Naive B cell (primary cell): ENCODE results near the gene SLC39A9. TPM values are rescaled to one million over a fixed set of nuclear protein-coding genes. Genes with fewer than 3 reads are reported as not detected.

Experiments used
- ATAC-seq, 2 donors: fragments of 150-1000 bp; cut with Tn5 transposase; 2 replicates each; pipeline ENCODE4 v1.10.0; 2021; ENCODE audit warnings: low read depth in 2 of 2, mild to moderate bottlenecking in 2 of 2, moderate library complexity in 2 of 2
- DNase-seq: peaks from one replicate; pipeline ENCODE4 v3.0.0; 2022
- H3K27ac Mint-ChIP-seq, 6 donors: one replicate each; pipeline ENCODE4 v1.8.0; 2020 to 2022; ENCODE audit warnings: mild to moderate bottlenecking in 6 of 6, mixed read lengths in 6 of 6, moderate library complexity in 5 of 6, inconsistent platforms in 2 of 6
- H3K27me3 Mint-ChIP-seq, 3 donors: one replicate each; pipeline ENCODE4 v1.8.0; 2021 to 2022; ENCODE audit warnings: mixed read lengths in 3 of 3, mild to moderate bottlenecking in 1 of 3
- H3K36me3 Mint-ChIP-seq, 2 donors: one replicate each; pipeline ENCODE4 v1.8.0; 2020 to 2022; ENCODE audit warnings: mixed read lengths in 2 of 2, inconsistent platforms in 1 of 2, mild to moderate bottlenecking in 1 of 2
- H3K4me1 Mint-ChIP-seq, 3 donors: one replicate each; pipeline ENCODE4 v1.8.0; 2020 to 2022; ENCODE audit warnings: mixed read lengths in 3 of 3, inconsistent platforms in 1 of 3, mild to moderate bottlenecking in 1 of 3, moderate library complexity in 1 of 3
- H3K4me3 Mint-ChIP-seq, 8 donors: one replicate each; pipeline ENCODE4 v1.8.0; 2020 to 2022; ENCODE audit warnings: mild to moderate bottlenecking in 8 of 8, mixed read lengths in 8 of 8, moderate library complexity in 8 of 8, inconsistent platforms in 2 of 8
- H3K9me3 Mint-ChIP-seq, 7 donors: one replicate each; pipeline ENCODE4 v1.8.0; 2020 to 2022; ENCODE audit warnings: mixed read lengths in 7 of 7, mild to moderate bottlenecking in 5 of 7, inconsistent platforms in 2 of 7, moderate library complexity in 1 of 7
- polyA plus RNA-seq, 6 donors: library from polyadenylated mRNA; unstranded; fragments of 300-500 nt; fragmentation: Illumina TruSeq; gene quantifications; one replicate each; pipeline ENCODE4 v1.2.3, GENCODE V29; 2021; ENCODE audit warnings: low read depth in 6 of 6

The SLC39A9 gene
- polyA plus RNA-seq, 6 donors from 2014 or later = 7.7 to 22.6 (median 18.4) TPM

DNA sequence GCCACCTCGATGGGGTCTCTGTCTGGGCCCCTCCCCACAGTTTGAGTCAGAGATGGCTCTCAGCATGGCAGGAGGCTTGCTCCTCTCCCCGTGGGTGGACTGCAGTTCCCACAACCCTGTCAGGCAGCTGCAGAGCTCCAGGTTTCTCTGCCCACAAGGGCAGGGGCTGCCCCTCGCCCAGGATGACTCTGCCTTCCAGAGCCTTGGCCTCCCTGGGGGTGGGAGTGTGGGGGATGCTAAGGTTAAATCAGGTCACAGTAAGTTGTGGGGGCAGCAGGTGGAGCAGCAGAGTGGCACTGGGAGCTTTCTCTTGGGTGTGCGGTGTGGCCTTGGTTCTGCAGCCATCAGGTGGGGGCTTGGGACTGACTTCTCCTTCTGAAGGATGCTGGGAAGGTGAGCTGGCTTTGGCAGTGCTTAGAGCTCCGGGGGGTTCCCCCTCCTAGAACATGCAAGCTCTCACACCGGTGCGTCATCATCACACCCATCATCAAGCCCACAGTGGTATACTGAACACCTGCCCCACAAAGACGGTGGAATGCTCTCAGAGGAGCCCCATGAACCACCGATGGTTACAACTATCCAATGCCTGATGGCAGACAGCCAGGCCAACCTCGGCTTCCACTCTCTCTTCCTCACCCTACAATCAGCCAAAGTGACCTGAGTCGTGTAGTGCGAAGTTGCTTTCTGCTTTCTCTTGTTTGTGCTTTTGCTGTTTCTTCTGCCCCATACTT lies 40.1 kb upstream of the SLC39A9 start:
- DNase-seq (no peak), ATAC-seq (peak in 1 of 2 donors; percentile 10)
- H3K27ac Mint-ChIP-seq = peak overlapping the region in 3 of 6 donors; percentile 19 to 66 (median 62)
- H3K36me3 Mint-ChIP-seq = no peaks in the 10 kb centered on the region
- H3K4me3 Mint-ChIP-seq = peak overlapping the region in 1 of 8 donors; percentile 32
- no peaks in the 10 kb centered on the region for H3K27me3 Mint-ChIP-seq
- peaks cover 32 to 41% (median 34%) of the 10 kb centered on the region in 3 donors for H3K4me1 Mint-ChIP-seq
- H3K9me3 Mint-ChIP-seq = no peaks in the 10 kb centered on the region

DNA sequence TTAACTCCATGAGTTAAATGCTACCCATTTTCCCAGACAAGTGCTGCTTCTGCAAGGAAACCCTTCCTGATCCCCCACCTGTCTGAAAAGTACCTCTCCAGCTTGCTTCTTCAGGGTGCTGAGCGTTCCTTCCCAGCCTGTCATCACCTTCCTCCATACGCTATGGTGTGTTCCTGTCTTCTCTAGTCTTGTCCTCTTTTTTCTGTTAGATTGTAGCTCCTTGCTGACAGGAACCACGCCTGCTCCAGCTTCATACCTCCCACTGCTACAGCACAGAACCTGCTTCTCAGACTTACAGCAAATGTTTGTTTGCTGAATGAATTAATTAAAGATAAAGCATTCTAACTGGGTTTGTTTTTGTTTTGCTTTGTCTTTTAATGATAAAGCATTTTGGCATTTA lies 39.5 kb upstream of the SLC39A9 start:
- no peaks in the 10 kb centered on the region for H3K9me3 Mint-ChIP-seq
- DNase-seq (no peak), ATAC-seq (no peak)
- H3K36me3 Mint-ChIP-seq = no peaks in the 10 kb centered on the region
- H3K27ac Mint-ChIP-seq = peak overlapping the region in 4 of 6 donors; percentile 0 to 66 (median 10)
- H3K27me3 Mint-ChIP-seq = no peaks in the 10 kb centered on the region
- H3K4me3 Mint-ChIP-seq = peak overlapping the region in 1 of 8 donors; percentile 32
- peaks cover 28 to 35% (median 32%) of the 10 kb centered on the region in 3 donors for H3K4me1 Mint-ChIP-seq

DNA sequence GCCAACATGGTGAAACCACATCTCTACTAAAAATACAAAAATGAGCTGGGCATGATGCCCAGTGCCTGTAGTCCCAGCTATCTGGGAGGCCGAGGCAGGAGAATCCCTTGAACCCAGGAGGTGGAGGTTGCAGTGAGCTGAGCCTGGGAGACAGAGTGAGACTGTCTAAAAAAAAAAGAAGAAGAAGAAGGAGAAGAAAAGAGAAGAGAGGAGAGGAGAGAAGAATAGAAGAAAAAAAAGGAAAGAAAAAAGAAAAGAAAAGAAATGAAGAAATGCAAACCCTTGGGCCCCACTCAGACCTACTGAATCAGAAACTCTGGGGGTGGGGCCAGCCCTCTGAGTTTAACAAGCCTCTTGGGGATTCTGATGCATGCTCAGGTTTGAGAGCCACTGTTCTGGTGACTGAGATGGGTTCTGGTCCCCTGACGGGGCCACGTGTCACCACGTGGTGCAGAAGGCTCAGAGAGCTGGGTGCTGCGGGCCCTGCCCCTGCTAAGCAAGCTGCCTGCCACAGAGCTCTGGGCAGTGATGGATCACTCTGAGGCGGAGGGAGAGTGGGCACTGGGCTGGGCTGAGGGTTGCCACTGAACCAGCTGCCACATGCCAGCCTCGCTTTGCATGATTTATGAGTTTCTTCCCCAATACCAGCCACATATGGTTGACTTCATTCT lies 37.9 kb upstream of the SLC39A9 start:
- H3K27ac Mint-ChIP-seq = peak overlapping the region in 3 of 6 donors; percentile 28 to 79 (median 51)
- H3K4me1 Mint-ChIP-seq = peaks cover 12 to 19% (median 17%) of the 10 kb centered on the region in 3 donors
- no peaks in the 10 kb centered on the region for H3K9me3 Mint-ChIP-seq
- no peaks in the 10 kb centered on the region for H3K36me3 Mint-ChIP-seq
- H3K27me3 Mint-ChIP-seq = no peaks in the 10 kb centered on the region
- DNase-seq (no peak), ATAC-seq (peak; percentile 74 to 75)
- H3K4me3 Mint-ChIP-seq = peak overlapping the region in 3 of 8 donors; percentile 47 to 71 (median 54)

DNA sequence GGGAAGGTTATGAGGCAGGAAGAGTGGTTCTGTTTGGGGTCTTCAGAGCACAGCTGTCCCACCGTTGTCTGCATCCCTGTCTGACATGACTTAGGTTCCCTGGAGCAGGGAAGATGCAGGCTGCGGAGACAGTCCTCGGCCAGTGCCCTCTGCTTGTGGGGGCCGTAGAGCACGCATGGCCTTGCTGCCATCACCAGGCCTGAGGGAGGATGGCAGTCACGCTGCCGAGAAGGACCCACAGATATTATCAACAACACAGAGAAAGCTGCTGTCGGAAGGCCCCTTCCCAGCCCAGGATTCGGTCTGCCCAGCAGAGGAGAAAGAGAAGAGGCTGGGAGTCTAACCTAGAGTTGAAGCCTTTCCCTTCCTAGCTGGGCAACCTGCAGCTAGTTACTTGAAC lies 35.4 kb upstream of the SLC39A9 start:
- Mint-ChIP-seq H3K36me3 (no peaks in the 10 kb centered on the region), H3K27me3 (no peaks in the 10 kb centered on the region), H3K9me3 (no peaks in the 10 kb centered on the region), H3K4me3 (no peak overlapping the region), H3K27ac (no peak overlapping the region), H3K4me1 (peaks cover 12 to 17% (median 14%) of the 10 kb centered on the region in 3 donors)
- ATAC-seq (no peak), DNase-seq (no peak)

DNA sequence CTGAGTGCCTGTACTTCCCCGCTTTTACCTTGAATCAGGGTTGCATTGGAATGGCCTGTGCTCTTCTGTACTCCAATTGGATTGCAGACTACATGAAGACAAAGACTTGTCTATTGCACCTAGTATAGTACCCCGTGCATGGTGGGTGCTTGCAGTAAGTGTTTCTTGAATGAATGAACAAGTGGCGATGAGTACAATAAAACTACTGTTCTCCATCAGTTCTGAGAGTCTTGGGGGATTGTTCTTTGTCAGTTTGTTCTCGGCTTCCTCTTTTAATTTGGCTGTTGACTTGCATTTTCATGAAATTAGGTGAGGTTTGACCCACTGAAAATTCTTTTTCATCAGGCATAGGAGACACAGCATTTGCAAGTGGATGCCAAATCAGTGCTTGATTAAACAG lies 34.5 kb upstream of the SLC39A9 start:
- H3K4me1 Mint-ChIP-seq = peaks cover 12 to 14% (median 14%) of the 10 kb centered on the region in 3 donors
- DNase-seq = no peak
- H3K27me3 Mint-ChIP-seq = no peaks in the 10 kb centered on the region
- H3K27ac Mint-ChIP-seq = no peak overlapping the region
- no peak for ATAC-seq
- no peaks in the 10 kb centered on the region for H3K36me3 Mint-ChIP-seq
- no peaks in the 10 kb centered on the region for H3K9me3 Mint-ChIP-seq
- H3K4me3 Mint-ChIP-seq = no peak overlapping the region

DNA sequence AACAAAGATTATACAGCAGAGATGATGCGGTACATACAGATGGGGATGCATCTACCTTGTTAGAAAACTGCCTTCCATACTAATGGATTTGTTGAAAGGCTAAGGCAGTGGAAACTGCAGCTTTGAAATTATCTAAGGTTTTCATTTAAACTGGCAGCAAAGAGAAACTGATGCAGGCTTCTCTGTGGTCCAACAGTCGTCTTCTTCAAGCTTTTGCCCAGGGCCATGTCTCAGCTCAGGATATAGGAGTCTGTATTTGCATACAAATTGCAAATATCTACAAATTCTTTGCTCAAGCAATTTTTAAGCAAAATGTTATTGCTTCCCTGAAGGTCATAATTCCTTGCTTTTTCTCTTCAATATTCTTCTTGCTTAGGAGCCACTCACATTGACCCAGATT lies 34.1 kb upstream of the SLC39A9 start:
- Mint-ChIP-seq H3K4me1 (peaks cover 12 to 14% (median 13%) of the 10 kb centered on the region in 3 donors), H3K36me3 (no peaks in the 10 kb centered on the region)
- ATAC-seq = no peak

DNA sequence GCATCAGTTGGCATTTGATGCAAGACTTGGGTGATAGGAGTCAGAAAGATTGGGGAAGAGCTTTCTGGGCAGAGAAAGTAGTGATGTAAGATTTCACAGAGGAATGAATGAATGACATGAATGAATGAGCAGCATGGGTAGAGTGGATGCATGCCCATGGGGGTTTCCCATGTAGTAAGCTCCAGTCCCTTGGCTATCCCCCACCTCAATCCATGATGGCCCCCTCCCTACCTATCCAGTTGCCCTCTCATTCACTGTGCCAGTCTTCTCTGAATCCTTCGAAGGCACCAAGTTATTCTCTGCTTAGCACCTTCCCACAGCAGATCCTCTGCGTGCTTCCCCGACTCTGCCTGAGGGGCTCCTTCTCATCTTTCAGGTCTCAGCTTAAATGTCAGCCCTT lies 32.4 kb upstream of the SLC39A9 start:
- Mint-ChIP-seq H3K27me3 (no peaks in the 10 kb centered on the region), H3K4me3 (peak overlapping the region in 1 of 8 donors; percentile 71), H3K27ac (no peak overlapping the region), H3K4me1 (peaks cover 2 to 4% (median 3%) of the 10 kb centered on the region in 3 donors), H3K9me3 (no peaks in the 10 kb centered on the region), H3K36me3 (no peaks in the 10 kb centered on the region)
- DNase-seq (no peak), ATAC-seq (no peak)

More for the DNA sequence above, 34.1 kb upstream of the SLC39A9 start:
- Mint-ChIP-seq H3K27me3 (no peaks in the 10 kb centered on the region), H3K27ac (no peak overlapping the region), H3K4me3 (no peak overlapping the region), H3K9me3 (no peaks in the 10 kb centered on the region)
- DNase-seq = no peak

DNA sequence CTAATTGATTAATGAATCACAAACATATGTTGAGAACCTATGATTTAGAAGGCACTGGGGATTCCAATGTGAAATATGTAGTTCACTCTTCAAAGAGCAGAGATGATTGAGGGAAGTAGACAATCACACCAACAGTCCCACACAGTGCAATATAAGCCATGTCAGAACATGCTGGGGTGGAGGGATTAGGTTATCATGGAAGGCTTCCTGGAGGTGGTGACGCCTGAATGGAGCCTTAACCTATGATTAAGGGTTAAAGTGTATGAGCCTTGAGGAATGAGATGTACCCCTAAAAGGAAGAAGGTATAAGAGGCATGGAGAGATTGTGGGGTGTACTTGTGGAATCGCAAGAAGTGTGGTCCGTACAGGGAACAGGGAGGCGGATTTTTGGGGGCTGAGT lies 31.7 kb upstream of the SLC39A9 start:
- ATAC-seq (no peak), DNase-seq (no peak)
- H3K4me1 Mint-ChIP-seq = no peaks in the 10 kb centered on the region
- H3K9me3 Mint-ChIP-seq = no peaks in the 10 kb centered on the region
- H3K4me3 Mint-ChIP-seq = no peak overlapping the region
- H3K36me3 Mint-ChIP-seq = no peaks in the 10 kb centered on the region
- no peaks in the 10 kb centered on the region for H3K27me3 Mint-ChIP-seq
- H3K27ac Mint-ChIP-seq = no peak overlapping the region

DNA sequence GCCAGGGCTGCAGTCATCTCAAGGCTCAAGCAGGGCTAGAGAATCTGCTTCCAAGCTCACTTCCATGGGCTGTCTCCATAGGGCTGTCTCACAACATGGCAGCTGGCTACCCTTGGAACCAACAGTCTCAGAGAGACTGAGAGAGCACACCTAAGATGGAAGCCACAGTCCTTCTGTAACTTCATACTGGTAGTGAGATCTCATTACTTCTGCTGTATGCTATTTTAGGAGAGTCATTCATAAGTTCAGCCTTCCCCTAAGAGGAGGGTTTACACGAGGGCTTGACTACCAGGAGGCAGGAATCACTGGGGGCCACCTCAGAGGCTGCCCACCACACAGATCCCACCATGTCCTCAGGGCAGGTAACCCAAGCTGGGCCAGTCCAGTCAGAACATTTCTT lies 30.1 kb upstream of the SLC39A9 start:
- Mint-ChIP-seq H3K4me3 (no peak overlapping the region), H3K9me3 (no peaks in the 10 kb centered on the region), H3K27ac (no peak overlapping the region), H3K36me3 (peaks cover 0 to 3% of the 10 kb centered on the region in 2 donors), H3K4me1 (no peaks in the 10 kb centered on the region), H3K27me3 (no peaks in the 10 kb centered on the region)
- ATAC-seq (no peak), DNase-seq (no peak)

DNA sequence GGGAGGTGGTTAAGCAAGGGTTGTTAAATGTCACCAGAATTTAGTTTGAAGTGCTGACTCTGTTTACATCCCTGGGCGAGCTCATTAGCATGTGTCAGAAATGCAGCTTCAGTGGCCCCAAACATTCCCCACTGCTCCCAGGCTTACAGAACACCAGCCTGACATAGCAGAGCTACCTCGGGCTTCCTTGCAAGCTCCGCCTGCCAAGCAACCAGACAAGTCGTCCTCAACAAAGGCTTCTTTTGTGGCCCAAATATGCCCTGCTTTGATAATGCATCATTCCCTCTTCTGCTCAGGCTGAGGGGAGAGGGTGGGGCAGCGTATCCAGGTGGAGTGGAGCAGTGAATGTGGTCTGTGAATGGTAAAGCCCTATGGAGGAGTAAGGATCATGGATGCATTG lies 28.4 kb upstream of the SLC39A9 start:
- peaks cover 0 to under 1% (median 0%) of the 10 kb centered on the region in 7 donors for H3K9me3 Mint-ChIP-seq
- H3K4me3 Mint-ChIP-seq = no peak overlapping the region
- H3K4me1 Mint-ChIP-seq = no peaks in the 10 kb centered on the region
- H3K27me3 Mint-ChIP-seq = no peaks in the 10 kb centered on the region
- ATAC-seq (no peak), DNase-seq (no peak)
- peaks cover 3 to 8% of the 10 kb centered on the region in 2 donors for H3K36me3 Mint-ChIP-seq
- H3K27ac Mint-ChIP-seq = no peak overlapping the region

DNA sequence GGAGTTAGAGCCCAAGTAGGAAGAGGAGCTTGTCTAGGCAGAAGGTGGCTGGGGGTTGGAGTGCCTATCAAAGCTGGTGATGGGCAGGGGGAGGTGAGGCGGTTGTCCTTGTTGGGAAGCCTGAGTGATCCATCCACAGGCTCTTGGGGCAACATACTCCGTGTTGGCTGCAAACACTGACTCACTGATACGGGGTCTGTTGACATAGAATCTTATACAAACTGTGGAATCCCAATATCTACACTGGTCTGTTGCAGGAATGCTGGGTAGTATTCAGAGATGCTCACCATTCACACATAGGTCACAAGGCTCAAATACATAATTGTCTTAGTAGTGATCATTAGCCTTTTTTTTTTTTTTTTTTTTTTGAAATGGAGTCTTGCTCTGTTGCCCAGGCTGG lies 26.3 kb upstream of the SLC39A9 start:
- peaks cover 0 to 10% (median 4%) of the 10 kb centered on the region in 7 donors for H3K9me3 Mint-ChIP-seq
- H3K27ac Mint-ChIP-seq = no peak overlapping the region
- H3K4me1 Mint-ChIP-seq = no peaks in the 10 kb centered on the region
- peaks cover 22 to 23% of the 10 kb centered on the region in 2 donors for H3K36me3 Mint-ChIP-seq
- H3K27me3 Mint-ChIP-seq = no peaks in the 10 kb centered on the region
- no peak for DNase-seq
- peak overlapping the region in 1 of 8 donors; percentile 8 for H3K4me3 Mint-ChIP-seq
- ATAC-seq = no peak

DNA sequence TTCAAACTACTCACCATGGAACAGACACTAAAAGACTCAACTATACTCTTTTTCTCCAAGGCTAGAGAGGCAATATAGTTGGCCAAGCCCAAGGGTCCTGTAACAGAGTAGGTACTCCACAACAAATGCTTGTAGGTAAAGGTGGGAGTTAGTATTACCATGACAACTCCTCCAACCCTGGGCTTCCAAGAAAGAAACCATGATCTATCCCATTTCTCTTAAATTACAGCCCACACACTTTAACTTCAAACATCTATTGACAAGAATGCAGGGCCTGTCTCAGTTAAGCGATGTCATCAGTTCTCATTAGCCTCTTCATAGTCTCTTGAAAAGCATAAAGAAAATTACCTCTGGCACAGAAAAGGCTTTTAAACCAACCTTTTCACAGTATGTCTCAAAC lies 25.4 kb upstream of the SLC39A9 start:
- Mint-ChIP-seq H3K27ac (peak overlapping the region in 2 of 6 donors; percentile 2 to 52), H3K9me3 (peaks cover 0 to 10% (median 4%) of the 10 kb centered on the region in 7 donors), H3K4me3 (no peak overlapping the region), H3K4me1 (no peaks in the 10 kb centered on the region), H3K36me3 (peaks cover 22 to 27% of the 10 kb centered on the region in 2 donors), H3K27me3 (no peaks in the 10 kb centered on the region)
- no peak for ATAC-seq
- DNase-seq = no peak

DNA sequence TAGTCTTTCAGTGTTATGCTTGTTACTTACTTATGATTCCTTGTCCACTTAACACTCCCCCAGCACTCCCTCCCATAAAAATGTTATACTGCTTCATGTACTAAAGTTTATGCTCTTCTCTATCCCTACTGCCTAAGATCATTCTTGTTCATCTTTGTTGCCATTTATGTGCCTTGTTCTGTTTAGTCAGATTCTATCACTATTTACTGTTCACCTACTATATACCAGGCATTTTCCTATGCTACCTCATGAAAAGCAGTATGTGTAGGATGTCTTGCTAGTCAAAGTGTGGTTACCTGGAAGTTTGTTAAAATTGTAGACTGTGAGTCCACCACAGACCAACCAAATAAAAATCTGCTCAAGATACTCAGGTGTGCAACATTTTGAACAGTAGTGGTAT lies 24.3 kb upstream of the SLC39A9 start:
- Mint-ChIP-seq H3K9me3 (peaks cover 0 to 10% (median 4%) of the 10 kb centered on the region in 7 donors), H3K27me3 (no peaks in the 10 kb centered on the region), H3K4me1 (no peaks in the 10 kb centered on the region), H3K27ac (no peak overlapping the region), H3K36me3 (peaks cover 22 to 34% of the 10 kb centered on the region in 2 donors), H3K4me3 (no peak overlapping the region)
- ATAC-seq (no peak), DNase-seq (no peak)

DNA sequence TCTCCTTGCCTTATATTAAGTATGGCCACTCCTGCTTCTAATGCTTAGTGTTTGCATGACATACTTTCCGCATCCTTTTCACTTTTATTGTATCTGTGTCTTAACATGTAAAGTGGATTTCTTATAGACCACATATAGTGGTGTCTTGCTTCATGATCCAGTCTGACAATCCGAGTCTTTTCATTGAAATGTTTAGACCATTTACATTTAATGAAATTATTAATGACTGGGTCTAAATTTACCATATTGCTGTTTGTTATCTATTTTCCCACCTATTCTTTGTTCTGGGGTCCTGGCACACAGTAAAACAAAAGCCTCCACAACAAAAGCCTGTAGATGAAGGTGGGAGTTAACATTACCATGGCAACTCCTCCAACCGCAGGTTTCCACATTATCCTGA lies 23.3 kb upstream of the SLC39A9 start:
- peaks cover 22 to 43% of the 10 kb centered on the region in 2 donors for H3K36me3 Mint-ChIP-seq
- H3K27ac Mint-ChIP-seq = no peak overlapping the region
- no peak for ATAC-seq
- no peaks in the 10 kb centered on the region for H3K27me3 Mint-ChIP-seq
- H3K4me3 Mint-ChIP-seq = no peak overlapping the region
- no peaks in the 10 kb centered on the region for H3K4me1 Mint-ChIP-seq
- peaks cover 0 to 10% (median 4%) of the 10 kb centered on the region in 7 donors for H3K9me3 Mint-ChIP-seq
- no peak for DNase-seq
